GDM1 (cell line): ENCODE results near the gene FSD1L.
"Not testable (repeated sequence)": the region's sequence is repeated elsewhere in the genome, so short reads cannot be mapped to it uniquely, and the experiment has no call there.

Experiments used
- DNase-seq: peaks from one replicate; lab custom pipeline; 2025; lab: John Stamatoyannopoulos, UW

Gene FSD1L

GRCh38 chr9:105572455-105572854 is 124.6 kb downstream of the FSD1L start:
- DNase-seq = no peak

GRCh38 chr9:105579952-105580351 is 132.1 kb downstream of the FSD1L start:
- not testable (repeated sequence) for DNase-seq

GRCh38 chr9:105581550-105581949 is 133.7 kb downstream of the FSD1L start:
- not testable (repeated sequence) for DNase-seq

- DNase-seq = no peak
Measured at GRCh38 chr9:105593145-105593544, 145.3 kb downstream of the FSD1L start.
